Measurements from ENCODE around the gene FTHL17.

The FTHL17 gene

GRCh38 chrX:31071725-31072124 is at the start of gene FTHL17:
Gene FTHL17 (minus strand): TSS chrX:31072041. CDS start chrX:31071953, 88 bp downstream.
- DNase-seq = no peak

DNA sequence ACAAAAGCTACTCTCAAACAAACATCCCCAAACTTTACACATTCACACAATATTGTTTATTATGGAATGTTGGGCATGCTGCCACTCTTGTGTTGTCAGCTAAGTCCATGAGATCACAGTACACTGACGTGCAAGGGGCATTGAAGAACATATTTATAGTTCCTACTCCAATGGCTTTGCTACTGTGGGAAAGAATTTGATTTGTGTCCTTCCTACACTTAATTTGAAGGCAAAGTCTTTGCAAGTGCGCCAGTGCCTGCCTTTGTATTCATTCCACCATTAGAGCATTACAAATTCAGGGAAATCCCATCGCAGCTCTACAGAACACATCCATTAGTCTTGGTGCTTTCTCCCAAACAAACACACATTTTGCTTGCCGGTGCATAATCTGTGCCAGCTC is 45.4 kb upstream of the FTHL17 start:
- no peak for DNase-seq

DNA sequence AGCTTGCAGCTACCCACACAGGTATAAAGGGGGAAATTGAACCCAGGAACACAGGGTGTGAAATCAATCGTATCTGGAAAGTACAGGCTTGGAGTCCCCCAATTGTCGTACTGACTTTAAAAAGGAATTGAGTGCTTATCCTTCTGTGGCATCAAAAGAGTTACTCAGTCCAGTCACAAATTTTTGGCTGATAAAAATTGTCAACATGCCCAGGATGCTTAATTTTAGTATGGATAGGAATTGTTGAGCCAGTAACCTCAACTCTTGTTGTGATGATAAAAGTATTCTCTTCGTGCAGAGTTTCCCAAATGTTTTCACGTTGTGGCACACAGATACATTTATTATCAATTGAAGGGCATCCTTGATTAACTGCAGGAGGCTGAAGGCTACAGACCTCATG is 43.6 kb upstream of the FTHL17 start:
- no peak for DNase-seq

- DNase-seq = no peak
Observed at GRCh38 chrX:31114858-31115257, 43.0 kb upstream of the FTHL17 start.

GRCh38 chrX:31112226-31112999 is 40.6 kb upstream of the FTHL17 start:
- DNase-seq = no peak

- peak; percentile 23 for DNase-seq
Observed at GRCh38 chrX:31110657-31111056, 38.8 kb upstream of the FTHL17 start.

DNA sequence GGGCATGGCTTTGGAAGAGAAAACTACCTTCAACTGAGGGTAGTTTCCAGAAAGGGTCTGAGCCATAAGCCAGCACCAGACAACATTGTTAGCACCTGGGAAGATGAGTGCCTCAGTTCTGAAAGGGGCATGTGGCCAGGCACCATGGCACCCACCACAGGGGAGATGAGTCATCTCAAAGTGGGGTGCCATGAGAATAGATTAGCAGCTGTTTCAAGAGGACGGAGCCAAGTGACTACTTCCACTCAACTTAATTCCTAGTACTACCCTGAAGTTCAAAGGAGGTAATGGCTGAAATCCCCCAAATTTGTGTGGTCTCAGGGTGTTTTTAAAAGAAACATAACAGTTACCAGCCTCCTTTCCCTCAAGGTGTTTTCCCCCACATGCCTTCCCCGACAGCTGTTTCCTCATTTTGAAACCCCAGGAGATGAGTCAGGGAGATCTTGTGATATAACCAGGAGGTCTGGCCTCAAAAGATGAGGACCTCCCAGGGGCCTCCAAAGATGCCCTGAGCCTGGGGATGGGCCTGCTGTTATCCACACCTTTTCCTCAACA is 27.8 kb upstream of the FTHL17 start:
- no peak for DNase-seq

GRCh38 chrX:31098079-31098478 is 26.2 kb upstream of the FTHL17 start:
- DNase-seq = no peak

- no peak for DNase-seq
Observed at GRCh38 chrX:31093639-31093975, 21.8 kb upstream of the FTHL17 start.

GRCh38 chrX:31092970-31093638 is 21.3 kb upstream of the FTHL17 start:
- DNase-seq = no peak

GRCh38 chrX:31092476-31092875 is 20.6 kb upstream of the FTHL17 start:
- DNase-seq = no peak

DNA sequence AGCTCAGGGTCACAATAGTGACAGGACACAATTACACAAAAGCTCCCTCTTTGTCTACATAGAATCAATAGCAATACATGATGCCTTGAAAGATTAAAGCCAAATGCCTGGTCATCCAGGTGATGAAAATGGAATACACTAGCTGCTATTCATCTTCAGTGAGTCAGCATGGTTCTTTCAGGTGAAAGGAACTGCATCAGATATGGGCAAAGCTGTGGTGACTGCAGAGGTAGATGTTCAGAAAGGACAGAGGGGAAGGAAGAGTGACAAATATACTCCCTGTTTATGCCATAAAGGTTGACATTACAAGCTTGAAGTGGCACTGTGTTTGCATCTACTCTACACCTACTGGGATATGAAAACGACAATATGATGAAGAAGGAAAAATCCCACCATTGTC is 20.0 kb upstream of the FTHL17 start:
- DNase-seq = no peak

GRCh38 chrX:31074522-31074921 is 2.7 kb upstream of the FTHL17 start:
- no peak for DNase-seq

- DNase-seq = no peak
Observed at GRCh38 chrX:31071262-31071661, 579 bp downstream of the FTHL17 start.

DNA sequence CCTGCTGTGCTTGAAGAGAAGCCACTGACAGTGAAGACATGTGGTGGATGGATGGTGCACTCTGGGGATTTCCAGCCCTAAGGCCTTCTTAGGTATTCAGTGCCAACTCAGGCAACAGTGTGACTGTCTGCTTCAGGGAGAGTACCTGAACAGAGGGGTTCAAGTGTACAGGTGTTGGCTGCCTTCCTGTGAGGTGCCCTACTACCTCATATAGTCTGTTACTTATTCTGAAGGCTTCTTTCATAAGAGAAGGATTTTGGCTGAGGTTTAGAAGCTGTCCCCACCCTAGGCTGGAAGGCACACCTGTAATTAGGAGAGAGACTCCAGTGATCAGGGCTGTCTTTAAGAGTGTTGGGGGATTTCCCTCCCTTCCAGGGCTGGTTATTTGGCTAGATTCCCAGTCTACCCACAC is 1.8 kb downstream of the FTHL17 start:
- no peak for DNase-seq

- DNase-seq = peak; percentile 37
Observed at GRCh38 chrX:31063114-31063513, 8.7 kb downstream of the FTHL17 start.

DNA sequence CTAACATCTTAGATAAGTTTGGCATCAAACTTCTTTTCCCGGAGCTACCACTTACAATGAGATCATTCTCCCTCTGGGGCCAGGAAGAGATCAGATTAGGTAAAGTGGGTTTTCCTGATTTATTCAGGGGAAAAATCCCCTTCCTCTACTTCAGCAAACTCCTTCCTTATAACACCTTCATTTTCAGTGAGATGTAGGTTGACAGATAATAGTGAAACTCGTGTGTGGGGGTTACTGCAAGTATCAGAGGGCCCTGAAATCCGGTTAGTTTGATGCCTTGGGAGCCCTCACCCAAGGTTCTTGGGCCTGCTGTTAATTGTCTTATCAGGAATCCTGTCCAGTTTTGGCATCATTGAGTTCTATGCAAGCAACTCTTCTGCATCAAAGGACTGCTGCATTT is 10.8 kb downstream of the FTHL17 start:
- no peak for DNase-seq

DNA sequence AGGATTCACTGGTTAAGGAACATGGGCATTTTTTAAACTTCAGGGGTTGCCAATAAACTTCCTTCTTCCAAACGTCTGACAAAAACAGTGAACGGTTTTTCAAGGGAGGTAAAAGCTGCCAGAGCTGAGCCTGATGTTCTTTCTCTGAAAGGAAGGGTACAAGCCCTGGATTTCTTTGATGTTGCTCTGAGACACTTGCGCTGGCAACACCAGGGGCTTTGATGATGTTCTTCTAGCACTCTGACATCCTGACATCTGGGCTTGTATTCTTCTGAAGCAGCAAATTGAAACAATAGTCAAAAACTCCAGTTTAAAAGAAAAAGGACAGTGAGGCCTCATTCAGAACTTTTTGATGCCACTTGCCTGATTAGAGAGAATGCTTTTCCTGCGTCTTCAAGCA is 11.8 kb downstream of the FTHL17 start:
- DNase-seq = no peak

DNA sequence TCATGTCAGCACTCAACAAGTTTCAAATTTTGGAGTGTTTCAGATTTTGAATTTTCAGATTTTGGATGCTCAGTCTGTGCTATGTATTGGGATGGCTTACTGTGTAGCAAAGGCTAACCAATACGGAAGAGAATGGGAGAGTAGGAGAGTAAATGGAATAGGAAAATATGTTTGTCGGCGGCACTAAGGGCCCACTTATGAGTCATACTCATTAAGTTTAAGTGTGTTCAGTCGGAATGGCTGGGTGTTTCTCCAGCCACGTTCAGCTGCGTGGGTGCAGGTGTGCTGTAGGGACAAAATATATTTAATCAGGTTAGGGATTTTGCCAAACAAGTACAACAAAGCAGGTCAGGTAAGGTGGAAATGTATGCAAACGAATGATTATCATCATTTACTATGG is 13.6 kb downstream of the FTHL17 start:
- peak; percentile 80 for DNase-seq

- peak; percentile 21 for DNase-seq
Observed at GRCh38 chrX:31057691-31058090, 14.2 kb downstream of the FTHL17 start.

DNA sequence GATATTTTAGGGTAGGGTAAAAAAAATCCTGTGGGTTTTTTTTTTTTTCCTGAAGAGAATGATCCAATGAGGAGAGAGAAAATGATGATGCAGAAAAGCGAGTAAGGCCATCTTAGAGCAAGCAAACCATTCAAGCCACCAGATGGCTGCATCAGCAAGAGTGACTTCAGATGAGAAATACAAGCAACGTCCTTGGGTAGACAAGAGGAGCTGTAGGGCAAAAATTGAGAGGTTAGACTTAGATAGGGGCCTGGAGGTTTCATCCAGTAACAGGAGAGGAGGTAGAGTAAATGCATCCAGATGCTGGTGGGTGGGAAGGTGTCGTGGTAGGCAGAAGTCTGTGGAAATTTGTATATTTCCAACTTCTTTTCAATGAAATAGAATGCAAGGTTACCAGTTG is 14.6 kb downstream of the FTHL17 start:
- peak; percentile 11 for DNase-seq

DNA sequence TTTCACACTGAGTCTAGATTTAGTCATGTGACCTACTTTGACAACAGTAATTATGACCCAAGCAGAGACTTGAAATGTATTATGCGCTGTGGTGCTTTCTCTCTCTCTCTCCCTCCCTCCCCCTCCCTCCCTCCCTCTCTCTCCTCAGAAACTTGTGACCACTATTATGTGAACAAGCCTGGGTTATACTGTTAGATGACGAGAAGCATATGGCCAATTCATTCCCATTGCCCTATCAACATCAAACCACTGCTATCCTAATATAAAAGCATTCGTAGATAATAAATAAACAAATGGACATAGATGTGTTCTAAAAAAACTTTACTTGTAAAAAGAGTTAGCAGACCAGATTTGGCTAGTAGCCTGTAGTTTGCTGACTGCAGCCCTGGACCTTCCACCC is 18.2 kb downstream of the FTHL17 start:
- DNase-seq = no peak

GRCh38 chrX:31039327-31039711 is 32.5 kb downstream of the FTHL17 start:
- no peak for DNase-seq

DNA sequence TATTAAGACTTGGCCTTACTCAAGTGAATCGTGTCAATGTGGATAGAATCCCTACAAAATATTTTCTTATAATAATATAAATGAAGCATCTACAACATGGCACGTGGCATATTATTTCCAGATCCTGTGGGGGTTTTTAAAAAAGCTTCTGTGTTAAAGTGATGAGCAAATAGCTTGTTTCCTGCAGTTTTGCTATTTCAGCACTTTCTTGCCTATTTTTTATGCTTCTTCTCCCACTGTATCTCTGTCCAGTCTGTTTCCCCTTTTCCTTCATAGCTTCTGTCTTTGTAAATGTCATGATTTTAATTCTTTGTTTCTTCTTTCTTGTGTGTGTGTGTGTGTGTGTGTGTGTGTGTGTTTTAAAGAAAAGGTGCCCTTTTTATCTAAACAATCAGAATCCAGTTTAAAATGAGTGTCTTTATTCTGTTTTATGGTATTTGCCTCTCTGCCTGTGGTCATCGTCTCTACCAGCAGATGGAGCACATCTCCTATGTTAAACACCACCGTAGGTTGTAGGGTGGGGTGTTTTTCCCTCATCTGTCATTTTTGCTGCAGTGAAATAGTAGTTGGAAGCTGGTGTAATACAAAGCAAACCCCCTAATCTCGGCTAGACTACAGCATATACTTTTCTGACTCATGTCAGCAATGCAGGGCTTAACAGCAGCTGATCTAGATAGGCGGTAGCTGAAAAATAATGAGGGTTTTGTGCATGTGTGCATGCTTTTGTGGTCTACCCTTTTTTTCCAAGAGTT is 33.1 kb downstream of the FTHL17 start:
- DNase-seq = peak; percentile 67

Measured in DMS53 (cell line).